Ishikawa (cell line): ENCODE data around the gene PPP1R11.

ENCODE experiments used
- EP300 ChIP-seq: IDR thresholded peaks from 2 replicates; pipeline ENCODE4 v1.6.1; 2012; ENCODE audit warnings: borderline replicate concordance
- RAD21 ChIP-seq: IDR thresholded peaks from 2 replicates; pipeline ENCODE4 v1.6.1; 2012; ENCODE audit warnings: low read depth
- REST ChIP-seq: IDR thresholded peaks from 2 replicates; pipeline ENCODE4 v1.6.1; 2012; ENCODE audit warnings: low read depth, mild to moderate bottlenecking
- USF1 ChIP-seq: IDR thresholded peaks from 2 replicates; pipeline ENCODE4 v1.6.1; 2012
- YY1 ChIP-seq: IDR thresholded peaks from 2 replicates; pipeline ENCODE4 v1.6.1; 2012; ENCODE audit warnings: low read depth
- ZBTB7A ChIP-seq: IDR thresholded peaks from 2 replicates; pipeline ENCODE4 v1.6.1; 2012; ENCODE audit warnings: low read depth
- TF ChIP-seq, protein P1 (sequence below): IDR thresholded peaks from 2 replicates; pipeline ENCODE4 v1.6.1; 2012

GRCh38 chr6:30061858-30062458, 5.0 kb upstream of the PPP1R11 start:
- TF ChIP-seq USF1 (no peak), YY1 (no peak), EP300 (no peak), RAD21 (no peak), REST (no peak), ZBTB7A (no peak)
- TF ChIP-seq, protein P1, sequence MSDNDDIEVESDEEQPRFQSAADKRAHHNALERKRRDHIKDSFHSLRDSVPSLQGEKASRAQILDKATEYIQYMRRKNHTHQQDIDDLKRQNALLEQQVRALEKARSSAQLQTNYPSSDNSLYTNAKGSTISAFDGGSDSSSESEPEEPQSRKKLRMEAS = no peak
